ENCODE results near the gene KIF13A. TPM values are rescaled to one million over a fixed set of nuclear protein-coding genes. Genes with fewer than 3 reads are reported as not detected.

KIF13A gene
- total and polyA plus RNA-seq, 12 donors: 16.7 to 198 (median 97.8) TPM

- H3K9me3 ChIP-seq: no peaks in the 10 kb centered on the region
- no peak for TF ChIP-seq CTCF (IDR thresholded peaks at IDR 0.05)
- H3K27ac ChIP-seq: peak overlapping the region in 2 of 10 donors; percentile 39 to 56
- no peak overlapping the region for H3K4me3 ChIP-seq
- H3K4me1 ChIP-seq: peaks cover 3 to 63% (median 34%) of the 10 kb centered on the region in 9 donors
- H3K36me3 ChIP-seq: peaks cover 0 to 5% (median 0%) of the 10 kb centered on the region in 9 donors
- DNase-seq (no peak), ATAC-seq (peak in 1 of 8 donors; percentile 12)
- WGBS, 2 donors: 89 to 95% methylated on average over 2 of the region's 2 CpGs
- no peaks in the 10 kb centered on the region for H3K27me3 ChIP-seq
- intact Hi-C loops (cut with DNase I): no loop called here
Observed at GRCh38 chr6:17883665-17884497, 103.6 kb downstream of the KIF13A start.

- Histone ChIP-seq H3K4me3 (no peak overlapping the region), H3K36me3 (peaks cover 0 to 4% (median 0%) of the 10 kb centered on the region in 9 donors), H3K27me3 (no peaks in the 10 kb centered on the region), H3K9me3 (no peaks in the 10 kb centered on the region), H3K27ac (peak overlapping the region in 1 of 10 donors; percentile 17), H3K4me1 (peaks cover 3 to 61% (median 37%) of the 10 kb centered on the region in 9 donors)
- WGBS, 2 donors: 94% methylated on average over 11 of the region's 11 CpGs
- ATAC-seq (no peak), DNase-seq (peak in 1 of 2 donors; percentile 17)
- intact Hi-C loops (cut with DNase I): no loop called here
- no peak for TF ChIP-seq CTCF (IDR thresholded peaks at IDR 0.05)
Observed at GRCh38 chr6:17881085-17881858, 106.2 kb downstream of the KIF13A start.

- Histone ChIP-seq H3K9me3 (no peaks in the 10 kb centered on the region), H3K36me3 (peaks cover 0 to 4% (median 0%) of the 10 kb centered on the region in 9 donors), H3K27me3 (no peaks in the 10 kb centered on the region), H3K4me3 (no peak overlapping the region), H3K27ac (no peak overlapping the region), H3K4me1 (peaks cover 0 to 42% (median 21%) of the 10 kb centered on the region in 9 donors)
- ATAC-seq (peak in 1 of 8 donors; percentile 23), DNase-seq (no peak)
- intact Hi-C loops (cut with DNase I): loop anchor here in 1 of 10 donors (2.0 kb wide), 1 partner anchor 14 kb away; no protein-coding TSS in a partner anchor
- TF ChIP-seq CTCF (IDR thresholded peaks at IDR 0.05): no peak
- WGBS, 2 donors: 68 to 75% methylated on average over 2 of the region's 2 CpGs
Observed at GRCh38 chr6:17879184-17879583, 108.3 kb downstream of the KIF13A start.

- TF ChIP-seq CTCF (IDR thresholded peaks at IDR 0.05): no peak
- Histone ChIP-seq H3K4me3 (no peak overlapping the region), H3K27me3 (no peaks in the 10 kb centered on the region), H3K4me1 (peaks cover 0 to 38% (median 17%) of the 10 kb centered on the region in 9 donors), H3K9me3 (no peaks in the 10 kb centered on the region), H3K27ac (no peak overlapping the region), H3K36me3 (peaks cover 0 to 4% (median 0%) of the 10 kb centered on the region in 9 donors)
- 77 to 81% methylated on average over 1 of the region's 1 CpG for WGBS, 2 donors
- DNase-seq (no peak), ATAC-seq (no peak)
- intact Hi-C loops (cut with DNase I): loop anchor here in 1 of 10 donors (2.0 kb wide), 1 partner anchor 14 kb away; no protein-coding TSS in a partner anchor
Observed at GRCh38 chr6:17878734-17879133, 108.7 kb downstream of the KIF13A start.
